ENCODE results near the gene NXPE4. TPM values are rescaled to one million over a fixed set of nuclear protein-coding genes. Genes with fewer than 3 reads are reported as not detected.
A peak's percentile ranks its signal among the peaks of the same experiment; 100 is the strongest.

The NXPE4 gene
- total RNA-seq, 2 donors from 2014 or later, result 95.2 to 178 TPM

DNA sequence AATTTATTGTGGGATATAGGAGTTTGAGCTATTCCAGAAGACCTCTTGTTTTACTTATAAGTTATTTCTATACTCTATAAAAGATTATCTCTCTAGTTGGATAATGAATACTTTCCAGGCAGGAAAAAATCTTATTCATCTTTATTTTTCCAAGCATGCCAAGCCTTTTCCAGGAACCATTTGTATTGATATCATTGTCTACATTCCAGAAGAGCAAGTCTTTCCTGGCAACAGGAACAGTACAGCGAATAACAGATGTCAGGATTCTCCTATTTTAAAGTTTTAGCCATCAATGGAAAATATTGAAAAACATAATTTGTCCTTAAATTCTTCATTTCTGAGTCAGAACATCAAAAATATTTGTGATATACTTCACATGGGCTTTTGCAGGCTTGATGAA, 30.8 kb downstream of the NXPE4 start:
- Histone ChIP-seq H3K9ac (ENCODE audit: low read depth in 2 of 2, low read length in 2 of 2) (no peak overlapping the region), H3K27me3 (no peaks in the 10 kb centered on the region), H3K9me3 (no peaks in the 10 kb centered on the region), H3K4me3 (no peak overlapping the region), H3K36me3 (no peaks in the 10 kb centered on the region), H3K27ac (no peak overlapping the region), H3K4me1 (no peaks in the 10 kb centered on the region)
- no peak for DNase-seq
- TF ChIP-seq, protein P1, sequence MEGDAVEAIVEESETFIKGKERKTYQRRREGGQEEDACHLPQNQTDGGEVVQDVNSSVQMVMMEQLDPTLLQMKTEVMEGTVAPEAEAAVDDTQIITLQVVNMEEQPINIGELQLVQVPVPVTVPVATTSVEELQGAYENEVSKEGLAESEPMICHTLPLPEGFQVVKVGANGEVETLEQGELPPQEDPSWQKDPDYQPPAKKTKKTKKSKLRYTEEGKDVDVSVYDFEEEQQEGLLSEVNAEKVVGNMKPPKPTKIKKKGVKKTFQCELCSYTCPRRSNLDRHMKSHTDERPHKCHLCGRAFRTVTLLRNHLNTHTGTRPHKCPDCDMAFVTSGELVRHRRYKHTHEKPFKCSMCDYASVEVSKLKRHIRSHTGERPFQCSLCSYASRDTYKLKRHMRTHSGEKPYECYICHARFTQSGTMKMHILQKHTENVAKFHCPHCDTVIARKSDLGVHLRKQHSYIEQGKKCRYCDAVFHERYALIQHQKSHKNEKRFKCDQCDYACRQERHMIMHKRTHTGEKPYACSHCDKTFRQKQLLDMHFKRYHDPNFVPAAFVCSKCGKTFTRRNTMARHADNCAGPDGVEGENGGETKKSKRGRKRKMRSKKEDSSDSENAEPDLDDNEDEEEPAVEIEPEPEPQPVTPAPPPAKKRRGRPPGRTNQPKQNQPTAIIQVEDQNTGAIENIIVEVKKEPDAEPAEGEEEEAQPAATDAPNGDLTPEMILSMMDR (IDR thresholded peaks at IDR 0.05), result no peak
- intact Hi-C loops (cut with DNase I), result no loop called here

DNA sequence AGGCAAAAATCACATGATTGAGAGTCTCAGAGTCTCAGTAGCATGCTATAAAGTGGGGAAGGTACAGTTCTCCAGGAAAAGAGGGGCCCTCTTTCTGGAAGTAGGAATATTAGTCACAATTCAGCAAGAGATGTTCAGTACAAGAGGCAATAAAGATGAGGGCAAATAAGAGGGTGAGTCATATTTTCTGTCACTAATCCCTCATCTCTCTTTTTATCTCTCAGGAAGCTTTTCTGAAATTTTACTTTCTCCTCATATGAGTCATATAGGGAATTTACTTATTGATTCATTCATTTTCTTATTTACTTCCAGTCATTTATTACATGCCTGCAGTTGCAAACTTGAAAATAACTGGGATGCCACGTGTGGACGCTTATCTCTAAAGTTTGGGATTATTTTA, 32.5 kb downstream of the NXPE4 start:
- H3K27ac ChIP-seq, result peak overlapping the region; percentile 18
- no peak overlapping the region for H3K9ac ChIP-seq (ENCODE audit: low read depth in 2 of 2, low read length in 2 of 2)
- H3K36me3 ChIP-seq, result no peaks in the 10 kb centered on the region

DNA sequence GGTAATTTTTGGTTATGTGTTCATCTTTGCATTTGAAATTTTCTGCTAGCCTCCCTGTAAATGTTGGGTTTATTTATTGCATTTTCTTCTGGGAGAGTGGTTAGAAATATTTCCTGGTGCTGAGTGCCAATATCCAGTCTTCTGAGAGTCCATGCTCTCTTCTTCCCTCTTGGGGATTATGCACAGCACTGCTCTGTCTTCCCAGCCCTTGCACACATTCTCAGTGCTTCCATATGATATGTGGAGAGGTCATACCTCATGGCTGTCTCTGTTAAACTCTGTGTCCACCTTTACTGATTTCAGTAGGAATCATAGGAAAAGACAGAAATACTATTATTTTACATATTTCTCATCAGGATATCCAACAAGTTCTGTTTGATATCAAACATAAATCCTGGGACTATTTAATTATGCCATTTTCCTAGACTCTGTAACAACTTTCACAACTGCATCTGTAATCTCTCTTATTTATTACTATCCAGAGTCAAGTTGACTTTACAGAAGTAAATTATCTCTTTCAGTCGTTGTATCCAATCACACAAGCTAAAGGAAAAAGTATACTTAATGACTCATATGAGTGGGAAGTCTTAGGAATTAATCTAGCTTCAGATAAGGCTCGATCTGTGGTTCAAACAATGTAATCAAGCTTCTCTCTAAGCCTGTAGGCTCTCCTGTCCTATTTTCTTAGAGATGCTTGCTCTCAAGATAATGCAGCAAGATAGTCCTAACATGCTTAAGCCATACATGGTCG, 33.2 kb downstream of the NXPE4 start:
- H3K4me3 ChIP-seq, result no peak overlapping the region

More for the DNA sequence above, 32.5 kb downstream of the NXPE4 start:
- Histone ChIP-seq H3K4me3 (no peak overlapping the region), H3K27me3 (no peaks in the 10 kb centered on the region), H3K9me3 (no peaks in the 10 kb centered on the region), H3K4me1 (no peaks in the 10 kb centered on the region)
- no peak for DNase-seq
- intact Hi-C loops (cut with DNase I), result no loop called here
- TF ChIP-seq, protein P1 (IDR thresholded peaks at IDR 0.05), result no peak

DNA sequence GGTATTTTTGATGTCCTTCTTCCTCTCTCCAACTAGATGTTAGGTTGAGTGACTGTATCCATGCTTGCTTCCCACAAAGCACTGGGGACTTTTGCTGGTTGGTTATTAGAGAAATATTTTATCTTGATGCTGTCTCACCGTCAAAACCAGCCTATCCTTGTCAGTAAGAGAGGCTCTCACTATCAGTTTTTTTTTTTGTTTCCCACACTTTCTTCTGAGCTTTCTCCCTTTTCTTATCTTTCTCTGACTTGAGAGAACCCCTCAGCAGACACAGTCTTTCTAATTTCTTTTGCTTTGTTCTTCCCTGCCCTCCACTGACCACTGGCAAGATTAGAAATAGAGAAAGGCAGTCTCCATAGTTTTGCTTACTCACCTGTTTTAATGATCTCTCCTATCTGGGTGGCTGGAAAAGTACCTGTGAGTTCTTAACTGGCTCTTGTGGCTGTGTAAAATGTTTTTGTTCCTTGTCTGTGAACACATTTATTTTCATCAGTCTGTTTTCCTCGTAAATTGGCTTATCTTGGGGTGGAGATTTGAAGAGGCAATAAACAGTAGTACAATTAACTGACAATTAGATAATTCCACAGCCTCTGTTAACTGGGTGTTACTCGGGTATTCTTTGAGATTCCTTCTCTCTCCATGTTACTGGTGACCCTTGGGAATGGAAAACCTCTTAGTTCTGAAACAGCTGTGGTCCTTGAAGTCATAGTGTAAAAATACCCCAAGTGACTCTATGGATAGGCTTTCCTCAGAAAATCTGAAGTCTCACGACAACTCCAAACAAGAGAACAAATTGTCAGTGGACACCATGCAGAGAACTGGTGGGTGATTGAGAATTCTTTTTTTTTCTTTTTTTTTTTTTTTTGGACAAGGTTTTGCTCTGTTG, 35.9 kb downstream of the NXPE4 start, which contains the start of gene NXPE1:
NXPE1 (minus strand) TSS at position 457 of the 886 bp plus-strand sequence. CDS start 8,680 bp downstream, outside the sequence.
- intact Hi-C loops (cut with DNase I), result loop anchor here (5.0 kb wide), 1 partner anchor 33 kb away; no protein-coding TSS in a partner anchor
- Histone ChIP-seq H3K27ac (peak within 1 kb of the TSS; percentile 79), H3K9ac (ENCODE audit: low read depth in 2 of 2, low read length in 2 of 2) (peak within 1 kb of the TSS; percentile 33 to 85)

More for the DNA sequence above, 33.2 kb downstream of the NXPE4 start:
- H3K27me3 ChIP-seq, result no peaks in the 10 kb centered on the region
- no peak overlapping the region for H3K9ac ChIP-seq (ENCODE audit: low read depth in 2 of 2, low read length in 2 of 2)
- intact Hi-C loops (cut with DNase I), result no loop called here
- peak overlapping the region; percentile 18 for H3K27ac ChIP-seq
- H3K9me3 ChIP-seq, result no peaks in the 10 kb centered on the region
- no peaks in the 10 kb centered on the region for H3K36me3 ChIP-seq
- no peak for DNase-seq
- TF ChIP-seq, protein P1 (IDR thresholded peaks at IDR 0.05), result no peak
- no peaks in the 10 kb centered on the region for H3K4me1 ChIP-seq

DNA sequence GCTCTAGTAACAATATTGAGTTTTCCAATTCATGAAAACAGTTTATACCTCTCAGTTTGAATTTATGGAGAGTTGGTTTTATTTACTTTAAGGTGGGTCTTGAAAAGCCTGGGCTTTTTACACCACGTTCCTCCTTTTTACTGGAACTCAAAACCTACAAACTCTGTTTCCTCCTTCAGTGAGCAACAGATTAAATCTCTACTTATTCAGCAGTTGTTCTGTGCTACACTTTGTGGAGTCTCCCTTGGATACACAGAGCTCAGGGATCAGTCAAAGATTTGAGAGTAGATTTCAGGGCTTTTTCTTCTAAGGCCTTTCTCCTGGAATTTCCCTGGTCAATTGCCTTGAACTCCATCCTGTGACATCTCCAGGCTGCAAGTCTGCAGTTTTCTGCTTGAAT, 39.5 kb downstream of the NXPE4 start:
- Histone ChIP-seq H3K9ac (ENCODE audit: low read depth in 2 of 2, low read length in 2 of 2) (peak overlapping the region in 1 of 2 donors; percentile 61), H3K27ac (peak overlapping the region; percentile 79), H3K4me3 (no peak overlapping the region), H3K9me3 (no peaks in the 10 kb centered on the region), H3K27me3 (no peaks in the 10 kb centered on the region), H3K36me3 (no peaks in the 10 kb centered on the region), H3K4me1 (no peaks in the 10 kb centered on the region)
- TF ChIP-seq, protein P1 (IDR thresholded peaks at IDR 0.05), result no peak
- DNase-seq, result no peak
- intact Hi-C loops (cut with DNase I), result loop anchor here (5.0 kb wide), 1 partner anchor 36 kb away; no protein-coding TSS in a partner anchor

More for the DNA sequence above, 35.9 kb downstream of the NXPE4 start, which contains the start of gene NXPE1:
- no peak for DNase-seq
- TF ChIP-seq, protein P1 (IDR thresholded peaks at IDR 0.05), result no peak
- no peaks in the 10 kb centered on the region for H3K4me1 ChIP-seq
- H3K36me3 ChIP-seq, result no peaks in the 10 kb centered on the region
- H3K4me3 ChIP-seq, result peak within 1 kb of the TSS; percentile 41
- H3K27me3 ChIP-seq, result no peaks in the 10 kb centered on the region
- no peaks in the 10 kb centered on the region for H3K9me3 ChIP-seq

Data from colonic mucosa (tissue), 4 donors.